BLaER1 (cell line): ENCODE results near the gene CIPC.

Experiments
- H3K27ac ChIP-seq: shearing (Covaris generic); formaldehyde crosslinking; 2 replicates; pipeline ENCODE4 v1.8.1; 2022
- H3K27me3 ChIP-seq: shearing (Covaris generic); formaldehyde crosslinking; 2 replicates; pipeline ENCODE4 v1.8.1; 2022
- H3K36me3 ChIP-seq: shearing (Covaris generic); formaldehyde crosslinking; 2 replicates; pipeline ENCODE4 v1.8.1; 2022
- H3K4me1 ChIP-seq: shearing (Covaris generic); formaldehyde crosslinking; 2 replicates; pipeline ENCODE4 v1.8.1; 2022
- H3K4me2 ChIP-seq: shearing (Covaris generic); formaldehyde crosslinking; 2 replicates; pipeline ENCODE4 v1.8.1; 2022
- H3K4me3 ChIP-seq: shearing (Covaris generic); formaldehyde crosslinking; 2 replicates; pipeline ENCODE4 v1.8.1; 2022
- H3K9ac ChIP-seq: shearing (Covaris generic); formaldehyde crosslinking; 2 replicates; pipeline ENCODE4 v1.8.1; 2022
- H3K9me3 ChIP-seq: shearing (Covaris generic); formaldehyde crosslinking; 2 replicates; pipeline ENCODE4 v1.8.1; 2022
- H4K20me1 ChIP-seq: shearing (Covaris generic); formaldehyde crosslinking; 2 replicates; pipeline ENCODE4 v1.8.1; 2022
- Cebpa-rat ChIP-seq: shearing (Covaris generic); IDR thresholded peaks from 2 replicates; pipeline ENCODE4 v1.8.1; 2022

Gene CIPC

DNA sequence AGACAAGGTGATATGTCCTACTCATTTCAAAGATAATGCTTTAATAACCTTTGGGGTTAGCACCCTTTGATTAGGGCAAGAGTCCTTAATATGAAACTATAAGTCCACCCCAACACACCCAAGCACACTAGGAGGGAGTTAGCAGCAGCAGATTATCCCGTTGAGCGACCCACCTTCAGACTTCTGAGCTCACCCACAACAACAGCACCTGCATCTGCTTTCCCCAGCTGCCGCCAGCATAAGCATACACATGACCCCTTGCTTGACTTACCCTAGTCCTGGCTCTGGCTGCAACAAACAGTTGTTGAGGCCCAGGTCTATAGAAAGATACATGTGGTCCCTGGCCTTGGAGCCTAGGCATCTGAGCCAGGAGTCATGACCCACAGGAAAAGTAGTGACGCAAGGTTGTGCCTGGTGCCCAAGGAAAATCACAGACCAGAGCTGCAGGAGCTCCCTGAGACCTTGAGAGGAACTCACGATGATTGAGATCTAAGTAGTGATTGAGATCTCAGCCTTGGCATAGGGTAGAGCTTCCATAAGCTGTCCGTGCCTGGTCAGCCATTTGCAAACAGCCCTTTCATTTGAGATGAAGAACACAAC, 24.6 kb downstream of the CIPC start:
- Histone ChIP-seq H3K27me3 (peaks cover 53% of the 10 kb centered on the region), H3K4me1 (peaks cover 71% of the 10 kb centered on the region), H3K9me3 (no peaks in the 10 kb centered on the region), H3K36me3 (no peaks in the 10 kb centered on the region), H4K20me1 (peaks cover 69% of the 10 kb centered on the region), H3K4me2 (peak overlapping the region; percentile 86), H3K4me3 (no peak overlapping the region), H3K9ac (no peak overlapping the region), H3K27ac (no peak overlapping the region)
- TF ChIP-seq Cebpa-rat: no peak

DNA sequence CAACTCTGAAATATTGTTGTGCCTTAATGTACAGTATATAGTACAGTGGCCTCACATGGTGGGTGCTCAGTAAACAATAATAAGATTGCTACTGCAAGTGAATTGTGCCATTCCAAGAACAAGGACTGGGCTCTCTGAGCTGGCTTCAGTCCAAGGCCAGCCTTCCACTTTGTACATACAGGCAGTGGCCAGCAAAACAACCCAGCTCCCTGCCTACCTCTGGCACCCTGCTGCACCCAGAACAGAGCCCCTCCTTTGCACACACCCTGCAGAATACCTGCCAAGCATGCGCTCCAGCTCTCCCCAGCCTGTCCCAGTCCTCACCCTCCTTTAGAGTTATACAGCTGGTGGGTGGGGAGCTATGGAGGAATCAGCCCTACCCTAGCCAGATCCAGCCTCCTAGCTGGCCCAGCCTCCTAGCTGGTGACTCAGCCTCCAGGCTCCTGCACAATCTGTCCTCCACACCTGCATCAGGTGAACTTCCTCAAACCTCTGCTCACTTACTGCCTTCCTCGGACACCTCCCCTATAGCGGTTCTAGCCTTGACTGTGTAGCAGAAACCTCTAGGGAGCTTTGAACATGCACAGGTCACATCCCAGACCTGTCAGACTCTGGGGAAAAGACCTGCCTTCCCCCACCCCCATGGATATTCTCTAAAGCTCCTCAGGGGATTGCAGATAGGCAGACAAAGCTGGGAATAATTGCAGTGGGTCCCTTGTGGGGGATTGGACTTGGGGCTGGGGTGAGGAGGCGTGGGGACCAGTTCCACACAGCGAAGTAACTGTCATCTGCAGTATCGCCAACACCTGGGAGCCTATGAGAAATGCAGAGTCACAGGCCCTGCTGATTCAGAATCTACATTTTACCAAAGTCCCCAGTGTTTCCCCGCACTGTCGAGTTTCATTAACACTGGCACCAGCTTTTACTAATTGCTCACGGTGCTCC, 25.6 kb downstream of the CIPC start:
- Histone ChIP-seq H3K4me3 (no peak overlapping the region), H3K9me3 (no peaks in the 10 kb centered on the region), H3K4me2 (peak overlapping the region; percentile 94), H3K27me3 (peaks cover 63% of the 10 kb centered on the region), H3K4me1 (peaks cover 69% of the 10 kb centered on the region), H4K20me1 (peaks cover 76% of the 10 kb centered on the region), H3K9ac (no peak overlapping the region), H3K27ac (no peak overlapping the region), H3K36me3 (no peaks in the 10 kb centered on the region)
- no peak for TF ChIP-seq Cebpa-rat

DNA sequence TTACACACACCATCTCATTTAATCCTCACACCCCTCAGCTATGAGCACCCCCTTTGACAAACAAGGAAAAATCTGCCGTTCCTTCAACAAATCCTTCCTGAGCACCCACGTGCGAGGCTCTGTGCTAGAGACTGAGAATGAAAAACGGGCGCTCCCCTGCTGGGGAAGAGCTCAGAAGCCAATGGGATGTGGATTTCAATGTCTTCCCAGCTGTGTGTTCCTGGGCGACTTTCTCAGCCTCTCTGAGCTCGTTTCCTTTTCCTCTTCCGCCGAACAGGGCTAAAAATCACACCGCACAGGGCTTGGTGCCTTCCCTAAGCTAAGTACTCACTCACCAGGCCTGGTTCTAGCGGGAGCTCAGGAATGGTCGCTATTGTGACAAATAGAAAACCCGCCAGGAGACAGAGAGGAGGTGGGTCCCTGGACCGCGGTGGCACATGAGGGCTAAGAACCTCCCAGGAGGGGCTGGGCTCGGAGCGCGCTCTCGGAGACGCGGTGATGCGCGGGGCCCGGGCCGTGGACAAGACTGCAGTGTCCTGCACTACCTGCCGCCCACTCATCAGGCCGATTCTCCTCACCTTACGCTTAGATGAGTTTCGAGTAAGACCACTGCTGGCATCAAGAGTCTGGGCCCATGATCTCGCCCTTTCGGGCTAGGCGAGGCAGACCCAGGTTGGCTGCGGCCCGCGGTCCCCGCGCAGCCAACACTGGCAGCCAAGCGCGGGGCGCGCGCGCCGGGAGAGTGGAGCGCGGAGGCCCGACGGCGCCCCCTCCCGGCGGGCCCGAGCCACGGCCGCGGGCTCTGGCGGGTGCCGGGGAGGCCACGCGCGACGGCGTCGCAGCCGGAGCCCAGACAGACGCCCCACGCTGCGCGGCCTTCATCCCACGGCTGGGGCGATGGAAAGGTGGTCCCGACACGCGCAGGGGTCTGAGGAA, 26.6 kb downstream of the CIPC start:
- H3K27me3 ChIP-seq: peaks cover 73% of the 10 kb centered on the region
- H3K4me3 ChIP-seq: peak overlapping the region; percentile 61
- H3K4me1 ChIP-seq: peaks cover 60% of the 10 kb centered on the region
- no peaks in the 10 kb centered on the region for H3K36me3 ChIP-seq
- no peak overlapping the region for H3K27ac ChIP-seq
- TF ChIP-seq Cebpa-rat: no peak
- no peaks in the 10 kb centered on the region for H3K9me3 ChIP-seq
- peaks cover 84% of the 10 kb centered on the region for H4K20me1 ChIP-seq
- no peak overlapping the region for H3K9ac ChIP-seq
- H3K4me2 ChIP-seq: peak overlapping the region; percentile 94

DNA sequence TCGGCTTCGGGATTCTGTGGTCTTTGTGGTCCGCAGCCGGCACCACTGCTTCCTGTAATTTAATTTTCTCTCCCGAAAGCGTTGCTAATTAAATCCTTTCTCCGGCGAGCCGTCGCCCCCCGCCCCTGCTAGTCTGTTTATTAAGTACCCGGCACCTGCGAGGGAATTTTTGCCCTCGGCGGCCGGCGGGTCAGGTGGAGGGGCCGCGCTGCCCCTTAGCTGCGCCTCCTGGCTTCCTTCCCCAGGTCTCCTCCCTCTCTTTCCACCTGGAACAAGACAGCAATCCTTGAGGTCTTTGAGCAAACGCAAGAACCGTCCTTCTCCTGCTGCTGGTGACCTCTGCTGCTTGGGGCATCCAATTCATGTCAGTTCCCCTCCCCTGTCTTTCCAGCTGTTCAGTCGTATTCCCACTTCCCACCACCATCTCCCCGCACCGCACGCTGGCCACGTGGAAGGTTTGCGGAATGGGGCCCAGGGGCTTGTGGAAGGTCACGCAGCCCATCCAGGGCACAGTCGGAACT, 27.3 kb downstream of the CIPC start:
- Histone ChIP-seq H3K27ac (no peak overlapping the region), H3K9me3 (no peaks in the 10 kb centered on the region), H4K20me1 (peaks cover 92% of the 10 kb centered on the region), H3K4me3 (peak overlapping the region; percentile 61), H3K9ac (no peak overlapping the region), H3K27me3 (peaks cover 80% of the 10 kb centered on the region), H3K4me2 (peak overlapping the region; percentile 94), H3K36me3 (no peaks in the 10 kb centered on the region), H3K4me1 (peaks cover 52% of the 10 kb centered on the region)
- TF ChIP-seq Cebpa-rat: no peak

DNA sequence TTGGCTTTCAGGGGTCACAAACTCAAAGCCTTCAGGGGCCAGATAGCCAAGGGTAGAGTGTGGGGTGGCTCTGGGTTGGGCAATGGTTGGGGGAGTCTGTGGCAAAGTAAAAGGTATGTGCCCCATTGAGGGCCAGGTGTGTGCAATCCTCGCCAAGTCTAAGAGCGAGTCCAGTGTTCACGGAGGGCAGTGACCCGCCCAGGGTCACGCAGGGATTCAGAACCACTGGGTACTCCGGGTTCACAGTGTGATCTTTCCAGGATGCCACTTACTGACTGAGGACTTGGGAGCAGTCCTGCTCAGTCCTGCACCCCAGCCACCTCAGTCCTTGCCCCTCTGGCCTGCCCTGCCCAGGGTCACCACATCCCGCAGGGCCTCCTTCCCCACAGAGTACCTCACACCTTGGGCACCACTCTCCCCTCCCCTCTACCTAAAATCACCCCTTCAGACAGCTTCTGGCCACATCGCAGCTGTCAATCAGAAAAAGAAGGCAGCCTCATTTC, 27.8 kb downstream of the CIPC start:
- no peak for TF ChIP-seq Cebpa-rat
- Histone ChIP-seq H3K4me3 (no peak overlapping the region), H3K27me3 (peaks cover 84% of the 10 kb centered on the region), H3K4me2 (peak overlapping the region; percentile 94; the same call in 1 of the 2 replicates), H3K9me3 (no peaks in the 10 kb centered on the region), H4K20me1 (peaks cover 92% of the 10 kb centered on the region), H3K27ac (no peak overlapping the region), H3K9ac (no peak overlapping the region), H3K4me1 (peaks cover 47% of the 10 kb centered on the region), H3K36me3 (no peaks in the 10 kb centered on the region)

DNA sequence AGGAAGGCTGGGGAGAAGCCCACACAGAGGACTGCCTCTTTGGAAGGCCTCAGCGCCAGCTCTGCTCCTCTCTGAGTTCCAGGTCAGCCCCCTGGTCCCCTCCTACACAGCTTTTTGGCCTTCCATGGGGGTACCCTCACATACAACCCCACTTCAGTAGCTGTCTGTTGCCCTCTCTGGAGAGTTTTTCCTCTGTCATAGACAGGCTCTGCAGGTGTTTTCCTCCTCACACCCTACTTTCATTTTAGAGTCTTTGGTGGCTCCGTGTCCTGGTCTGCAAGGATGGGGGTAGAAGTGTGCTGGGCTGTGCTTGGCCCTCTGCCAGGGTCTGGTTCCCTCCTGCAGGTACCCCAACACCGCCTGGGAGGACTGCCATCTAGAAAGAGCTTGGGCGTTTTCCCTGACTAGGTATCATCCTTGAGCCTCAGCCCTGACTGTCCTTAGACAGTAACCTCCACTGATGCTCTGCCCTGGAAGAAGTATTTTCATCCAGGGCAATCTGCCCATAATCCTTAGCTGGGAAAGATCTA, 28.5 kb downstream of the CIPC start:
- Histone ChIP-seq H3K4me1 (peaks cover 40% of the 10 kb centered on the region), H3K27me3 (peaks cover 89% of the 10 kb centered on the region), H3K27ac (no peak overlapping the region), H3K9me3 (no peaks in the 10 kb centered on the region), H3K4me3 (no peak overlapping the region), H4K20me1 (peaks cover 95% of the 10 kb centered on the region), H3K4me2 (no peak overlapping the region), H3K9ac (no peak overlapping the region), H3K36me3 (no peaks in the 10 kb centered on the region)
- no peak for TF ChIP-seq Cebpa-rat

DNA sequence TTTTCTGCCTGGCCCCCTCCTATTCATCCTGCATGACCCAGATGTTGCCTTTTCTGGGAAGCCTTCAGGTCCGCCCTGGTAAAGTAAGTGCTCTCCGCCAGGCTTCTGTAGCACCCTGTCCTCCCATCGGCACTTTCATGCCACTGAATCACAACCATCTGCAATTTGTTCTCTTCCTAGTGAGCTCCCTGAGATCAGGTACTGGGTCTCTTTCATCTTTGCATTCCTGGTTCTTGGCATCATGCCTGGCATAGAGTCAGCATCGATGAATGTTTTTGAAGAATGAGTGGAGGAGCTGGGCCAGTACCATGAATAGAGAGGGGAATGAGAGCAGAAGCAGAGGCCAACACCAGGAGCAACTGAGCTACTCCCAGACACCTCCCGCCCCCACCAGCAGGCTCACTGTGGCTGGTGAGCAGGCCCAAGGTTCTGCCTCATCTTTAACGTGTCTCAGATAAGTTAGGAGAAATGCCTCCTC, 30.4 kb downstream of the CIPC start:
- no peaks in the 10 kb centered on the region for H3K36me3 ChIP-seq
- TF ChIP-seq Cebpa-rat: no peak
- H3K9me3 ChIP-seq: no peaks in the 10 kb centered on the region
- H3K4me2 ChIP-seq: no peak overlapping the region
- H3K9ac ChIP-seq: no peak overlapping the region
- peaks cover 91% of the 10 kb centered on the region for H4K20me1 ChIP-seq
- peaks cover 97% of the 10 kb centered on the region for H3K27me3 ChIP-seq
- H3K4me3 ChIP-seq: no peak overlapping the region
- H3K4me1 ChIP-seq: peaks cover 23% of the 10 kb centered on the region
- H3K27ac ChIP-seq: no peak overlapping the region

DNA sequence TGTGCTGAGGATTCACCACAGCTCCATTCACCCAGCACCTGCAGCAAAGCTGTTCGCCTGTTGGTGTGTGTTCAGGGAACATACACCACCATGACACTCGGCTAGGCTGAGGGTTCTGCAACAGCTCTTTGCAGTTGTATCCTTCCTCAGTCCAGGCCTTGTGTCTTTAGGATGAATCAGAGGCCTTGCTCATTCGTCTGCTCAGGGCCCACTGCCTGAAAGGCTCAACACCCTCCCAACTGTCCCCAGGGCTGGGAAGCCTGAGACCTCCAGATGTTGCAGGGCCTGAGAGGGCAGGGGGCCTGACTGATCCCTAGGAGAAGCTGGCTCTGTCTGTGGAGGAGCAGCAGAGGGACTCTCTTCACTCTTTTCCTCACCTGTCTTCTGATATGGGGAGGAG, 32.3 kb downstream of the CIPC start:
- no peaks in the 10 kb centered on the region for H3K36me3 ChIP-seq
- peaks cover 90% of the 10 kb centered on the region for H4K20me1 ChIP-seq
- H3K4me2 ChIP-seq: no peak overlapping the region
- H3K27me3 ChIP-seq: peaks cover 88% of the 10 kb centered on the region
- H3K9me3 ChIP-seq: no peaks in the 10 kb centered on the region
- no peak for TF ChIP-seq Cebpa-rat
- H3K4me1 ChIP-seq: peaks cover 8% of the 10 kb centered on the region
- H3K27ac ChIP-seq: no peak overlapping the region
- H3K9ac ChIP-seq: no peak overlapping the region
- no peak overlapping the region for H3K4me3 ChIP-seq

DNA sequence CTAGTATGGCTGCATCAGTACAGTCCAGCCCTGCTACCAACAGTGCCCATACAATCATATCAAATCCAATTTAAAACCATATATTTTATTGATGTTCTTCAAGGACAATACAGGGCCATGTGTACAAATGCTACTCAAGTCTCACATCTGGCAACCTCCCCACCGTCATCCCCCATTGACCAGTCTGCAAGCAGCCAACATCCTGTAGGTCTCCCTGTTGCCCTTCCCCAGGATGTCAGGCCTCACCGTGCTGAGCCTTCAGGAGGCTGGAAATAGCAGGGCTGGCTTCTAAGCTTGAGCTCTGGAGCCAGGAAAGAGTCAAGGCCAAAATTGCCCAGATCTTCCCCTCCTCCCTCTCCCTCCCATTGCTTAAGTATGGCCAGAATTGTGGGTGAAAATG, 33.1 kb downstream of the CIPC start:
- peaks cover 86% of the 10 kb centered on the region for H3K27me3 ChIP-seq
- H3K36me3 ChIP-seq: no peaks in the 10 kb centered on the region
- no peak for TF ChIP-seq Cebpa-rat
- H3K27ac ChIP-seq: no peak overlapping the region
- 0 out of 2 replicates have a peak, but pooled peaks cover 5% of the 10 kb centered on the region for H3K4me1 ChIP-seq
- no peak overlapping the region for H3K4me3 ChIP-seq
- no peak overlapping the region for H3K9ac ChIP-seq
- H4K20me1 ChIP-seq: peaks cover 87% of the 10 kb centered on the region; the same call in 1 of the 2 replicates
- H3K9me3 ChIP-seq: no peaks in the 10 kb centered on the region
- no peak overlapping the region for H3K4me2 ChIP-seq
